ENCODE data around the gene MIP. TPM values are rescaled to one million over a fixed set of nuclear protein-coding genes. Genes with fewer than 3 reads are reported as not detected.

The MIP gene
- total RNA-seq, 1 experiment from 2014 or later = not detected

- no peak overlapping the region for H3K27ac Mint-ChIP-seq (ENCODE audit: unreplicated experiment)
- H3K27me3 Mint-ChIP-seq (ENCODE audit: unreplicated experiment) = no peaks in the 10 kb centered on the region
- no peaks in the 10 kb centered on the region for H3K4me1 Mint-ChIP-seq (ENCODE audit: low read depth, unreplicated experiment)
- no peaks in the 10 kb centered on the region for H3K9me3 Mint-ChIP-seq (ENCODE audit: low read depth, unreplicated experiment)
- H3K36me3 Mint-ChIP-seq (ENCODE audit: insufficient read depth, unreplicated experiment) = peaks cover 19% of the 10 kb centered on the region
- intact Hi-C loops (cut with micrococcal nuclease; ENCODE audit: unreplicated experiment) = no loop called here
- no peak overlapping the region for H3K4me3 Mint-ChIP-seq (ENCODE audit: low read depth, unreplicated experiment)
- CTCF ChIA-PET = interaction anchor here (0.7 kb wide), 2 partner anchors 19 to 105 kb away, joined by 5 to 6 read pairs; no protein-coding TSS in a partner anchor
- BruUV-seq (replicated peaks) = no TSS peak
- no peak for DNase-seq
- no peak for TF ChIP-seq CTCF (IDR thresholded peaks at IDR 0.05; ENCODE audit: unreplicated experiment)
Measured at GRCh38 chr12:56425940-56426438, 28.5 kb downstream of the MIP start.

GRCh38 chr12:56425193-56425592 lies 29.3 kb downstream of the MIP start:
- CTCF ChIA-PET = interaction anchor here (0.5 to 0.7 kb wide), 2 partner anchors 170 to 592 kb away, joined by 3 to 9 read pairs; no protein-coding TSS in a partner anchor
- Mint-ChIP-seq H3K27ac (ENCODE audit: unreplicated experiment) (no peak overlapping the region), H3K36me3 (ENCODE audit: insufficient read depth, unreplicated experiment) (peaks cover 19% of the 10 kb centered on the region), H3K27me3 (ENCODE audit: unreplicated experiment) (no peaks in the 10 kb centered on the region), H3K4me1 (ENCODE audit: low read depth, unreplicated experiment) (no peaks in the 10 kb centered on the region), H3K4me3 (ENCODE audit: low read depth, unreplicated experiment) (no peak overlapping the region), H3K9me3 (ENCODE audit: low read depth, unreplicated experiment) (no peaks in the 10 kb centered on the region)
- no TSS peak for BruUV-seq (replicated peaks)
- intact Hi-C loops (cut with micrococcal nuclease; ENCODE audit: unreplicated experiment) = no loop called here
- no peak for TF ChIP-seq CTCF (IDR thresholded peaks at IDR 0.05; ENCODE audit: unreplicated experiment)
- no peak for DNase-seq

- DNase-seq = no peak
- H3K9me3 Mint-ChIP-seq (ENCODE audit: low read depth, unreplicated experiment) = no peaks in the 10 kb centered on the region
- intact Hi-C loops (cut with micrococcal nuclease; ENCODE audit: unreplicated experiment) = no loop called here
- TF ChIP-seq CTCF (IDR thresholded peaks at IDR 0.05; ENCODE audit: unreplicated experiment) = no peak
- no peaks in the 10 kb centered on the region for H3K4me1 Mint-ChIP-seq (ENCODE audit: low read depth, unreplicated experiment)
- CTCF ChIA-PET = no interaction called here
- no peaks in the 10 kb centered on the region for H3K27me3 Mint-ChIP-seq (ENCODE audit: unreplicated experiment)
- H3K4me3 Mint-ChIP-seq (ENCODE audit: low read depth, unreplicated experiment) = no peak overlapping the region
- H3K36me3 Mint-ChIP-seq (ENCODE audit: insufficient read depth, unreplicated experiment) = peaks cover 28% of the 10 kb centered on the region
- no TSS peak for BruUV-seq (replicated peaks)
- H3K27ac Mint-ChIP-seq (ENCODE audit: unreplicated experiment) = no peak overlapping the region
Measured at GRCh38 chr12:56420411-56420810, 34.0 kb downstream of the MIP start.

- CTCF ChIA-PET = no interaction called here
- H3K9me3 Mint-ChIP-seq (ENCODE audit: low read depth, unreplicated experiment) = no peaks in the 10 kb centered on the region
- no peak for DNase-seq
- no peak overlapping the region for H3K4me3 Mint-ChIP-seq (ENCODE audit: low read depth, unreplicated experiment)
- BruUV-seq (replicated peaks) = no TSS peak
- no peaks in the 10 kb centered on the region for H3K27me3 Mint-ChIP-seq (ENCODE audit: unreplicated experiment)
- H3K36me3 Mint-ChIP-seq (ENCODE audit: insufficient read depth, unreplicated experiment) = peaks cover 28% of the 10 kb centered on the region
- H3K27ac Mint-ChIP-seq (ENCODE audit: unreplicated experiment) = no peak overlapping the region
- intact Hi-C loops (cut with micrococcal nuclease; ENCODE audit: unreplicated experiment) = no loop called here
- H3K4me1 Mint-ChIP-seq (ENCODE audit: low read depth, unreplicated experiment) = no peaks in the 10 kb centered on the region
- TF ChIP-seq CTCF (IDR thresholded peaks at IDR 0.05; ENCODE audit: unreplicated experiment) = no peak
Measured at GRCh38 chr12:56417739-56418138, 36.7 kb downstream of the MIP start.

Data from Calu3 (cell line).